ENCODE results near the gene CIB4.

GRCh38 chr2:26645762-26646161 lies 4.6 kb upstream of the CIB4 start:
- TF ChIP-seq CTCF (IDR thresholded peaks at IDR 0.05) (no peak), POLR2A (IDR thresholded peaks at IDR 0.05) (no peak)

Data from prostate gland (tissue), 2 donors.